SU-DHL-6 (cell line): ENCODE measurements around the gene CAMSAP3.

Source experiments
- H2AFZ ChIP-seq: fragments of 200-600 bp; sonication (generic); 2 replicates; pipeline ENCODE4 v1.6.1; 2014; ENCODE audit warnings: low read depth, mild to moderate bottlenecking, moderate library complexity, mixed read lengths, antibody characterized with exemption, low read length; ENCODE audit not compliant: severe bottlenecking
- H3F3A ChIP-seq: fragments of 200-600 bp; shearing (Covaris generic); 2 replicates; pipeline ENCODE4 v1.6.0; 2016; ENCODE audit warnings: antibody characterized with exemption, mild to moderate bottlenecking; ENCODE audit not compliant: insufficient read depth
- H3K27ac ChIP-seq: fragments of 200-600 bp; sonication (generic); 2 replicates; pipeline ENCODE4 v1.5.1; 2016; ENCODE audit warnings: low read depth, mild to moderate bottlenecking, low read length, moderate library complexity, mixed read lengths
- H3K27me3 ChIP-seq: fragments of 200-600 bp; sonication (generic), shearing (Covaris generic); 2 replicates; pipeline ENCODE4 v1.6.0; 2014; ENCODE audit warnings: mild to moderate bottlenecking, low read length
- H3K36me3 ChIP-seq: fragments of 200-600 bp; sonication (generic); 2 replicates; pipeline ENCODE4 v1.6.1; 2014; ENCODE audit warnings: mild to moderate bottlenecking, low read length, mixed read lengths
- H3K4me2 ChIP-seq: fragments of 300-600, 200-600 bp; shearing (Covaris generic), sonication (generic); 2 replicates; pipeline ENCODE4 v1.6.0; 2014; ENCODE audit warnings: low read length, low read depth, mild to moderate bottlenecking; ENCODE audit not compliant: poor library complexity, severe bottlenecking
- H3K4me3 ChIP-seq: fragments of 200-600 bp; sonication (generic); 2 replicates; pipeline ENCODE4 v1.5.1; 2014; ENCODE audit warnings: antibody characterized with exemption, low read length, mild to moderate bottlenecking, mixed read lengths; ENCODE audit not compliant: insufficient read depth, poor library complexity, severe bottlenecking
- H3K79me2 ChIP-seq: fragments of 200-600 bp; sonication (generic); 2 replicates; pipeline ENCODE4 v1.6.1; 2014; ENCODE audit warnings: mild to moderate bottlenecking, low read length, moderate library complexity; ENCODE audit not compliant: insufficient read depth
- H3K9ac ChIP-seq: fragments of 200-600 bp; sonication (generic); 2 replicates; pipeline ENCODE4 v1.7.0; 2014; ENCODE audit warnings: mild to moderate bottlenecking, low read length
- H3K9me2 ChIP-seq: fragments of 200-600 bp; sonication (generic); replicated peaks from 2 replicates; pipeline ENCODE4 v1.6.1; 2014; ENCODE audit warnings: low read length; ENCODE audit not compliant: insufficient read depth
- H3K9me3 ChIP-seq: fragments of 200-600 bp; sonication (generic); 2 replicates; pipeline ENCODE4 v1.6.1; 2014; ENCODE audit warnings: low read length, mixed read lengths; ENCODE audit not compliant: insufficient read depth
- H4K20me1 ChIP-seq: fragments of 200-600 bp; sonication (generic); 2 replicates; pipeline ENCODE4 v1.6.1; 2014; ENCODE audit warnings: low read depth, mild to moderate bottlenecking, antibody characterized with exemption, low read length, moderate library complexity, mixed read lengths
- EZH2phosphoT487 ChIP-seq: fragments of 200-600 bp; sonication (generic), shearing (Covaris generic); conservative IDR thresholded peaks from 2 replicates; pipeline ENCODE4 v1.6.1; 2018; ENCODE audit warnings: mild to moderate bottlenecking, antibody characterized with exemption, low read length, moderate library complexity, mixed read lengths
- TF ChIP-seq, protein P1 (sequence below): fragments of 200-600 bp; sonication (generic); IDR thresholded peaks from one replicate; pipeline ENCODE4 v1.5.1; 2017; ENCODE audit warnings: antibody characterized with exemption, mild to moderate bottlenecking, low read length, moderate library complexity; ENCODE audit not compliant: insufficient read depth, poor library complexity, severe bottlenecking

The CAMSAP3 gene, protein sequence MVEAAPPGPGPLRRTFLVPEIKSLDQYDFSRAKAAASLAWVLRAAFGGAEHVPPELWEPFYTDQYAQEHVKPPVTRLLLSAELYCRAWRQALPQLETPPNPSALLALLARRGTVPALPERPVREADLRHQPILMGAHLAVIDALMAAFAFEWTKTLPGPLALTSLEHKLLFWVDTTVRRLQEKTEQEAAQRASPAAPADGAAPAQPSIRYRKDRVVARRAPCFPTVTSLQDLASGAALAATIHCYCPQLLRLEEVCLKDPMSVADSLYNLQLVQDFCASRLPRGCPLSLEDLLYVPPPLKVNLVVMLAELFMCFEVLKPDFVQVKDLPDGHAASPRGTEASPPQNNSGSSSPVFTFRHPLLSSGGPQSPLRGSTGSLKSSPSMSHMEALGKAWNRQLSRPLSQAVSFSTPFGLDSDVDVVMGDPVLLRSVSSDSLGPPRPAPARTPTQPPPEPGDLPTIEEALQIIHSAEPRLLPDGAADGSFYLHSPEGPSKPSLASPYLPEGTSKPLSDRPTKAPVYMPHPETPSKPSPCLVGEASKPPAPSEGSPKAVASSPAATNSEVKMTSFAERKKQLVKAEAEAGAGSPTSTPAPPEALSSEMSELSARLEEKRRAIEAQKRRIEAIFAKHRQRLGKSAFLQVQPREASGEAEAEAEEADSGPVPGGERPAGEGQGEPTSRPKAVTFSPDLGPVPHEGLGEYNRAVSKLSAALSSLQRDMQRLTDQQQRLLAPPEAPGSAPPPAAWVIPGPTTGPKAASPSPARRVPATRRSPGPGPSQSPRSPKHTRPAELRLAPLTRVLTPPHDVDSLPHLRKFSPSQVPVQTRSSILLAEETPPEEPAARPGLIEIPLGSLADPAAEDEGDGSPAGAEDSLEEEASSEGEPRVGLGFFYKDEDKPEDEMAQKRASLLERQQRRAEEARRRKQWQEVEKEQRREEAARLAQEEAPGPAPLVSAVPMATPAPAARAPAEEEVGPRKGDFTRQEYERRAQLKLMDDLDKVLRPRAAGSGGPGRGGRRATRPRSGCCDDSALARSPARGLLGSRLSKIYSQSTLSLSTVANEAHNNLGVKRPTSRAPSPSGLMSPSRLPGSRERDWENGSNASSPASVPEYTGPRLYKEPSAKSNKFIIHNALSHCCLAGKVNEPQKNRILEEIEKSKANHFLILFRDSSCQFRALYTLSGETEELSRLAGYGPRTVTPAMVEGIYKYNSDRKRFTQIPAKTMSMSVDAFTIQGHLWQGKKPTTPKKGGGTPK

DNA sequence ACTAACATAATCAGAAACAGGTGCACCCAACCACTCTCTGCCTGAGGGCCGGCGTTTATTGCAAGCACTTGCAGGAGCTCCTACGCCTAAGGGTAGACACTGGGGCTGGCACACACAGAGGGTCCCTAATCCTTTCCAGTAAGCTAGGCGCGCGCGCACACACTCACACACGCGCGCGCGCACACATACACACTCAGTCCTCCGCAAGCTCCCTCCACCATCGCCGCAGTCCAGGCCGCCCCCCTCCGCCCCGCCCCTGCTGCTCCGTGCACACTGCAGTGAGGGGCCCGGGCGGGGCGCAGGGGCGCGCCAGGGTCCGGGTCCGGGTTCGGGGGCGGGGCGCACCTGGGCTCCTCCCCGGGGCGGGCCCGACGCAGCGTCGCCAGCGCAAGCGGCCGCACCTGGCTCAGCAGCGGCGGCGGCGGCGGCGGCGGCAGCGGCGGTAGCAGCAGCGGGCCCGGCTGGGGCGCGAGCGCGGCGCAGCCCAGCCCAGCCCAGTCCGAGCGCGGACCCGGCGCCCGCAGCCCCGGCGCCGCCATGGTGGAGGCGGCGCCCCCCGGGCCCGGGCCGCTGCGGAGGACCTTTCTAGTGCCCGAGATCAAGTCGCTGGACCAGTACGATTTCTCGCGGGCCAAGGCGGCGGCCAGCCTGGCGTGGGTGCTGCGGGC, at the start of gene CAMSAP3:
Gene CAMSAP3 (plus strand): TSS at position 398 of the 668 bp plus-strand sequence. CDS start 140 bp downstream, at position 538.
- no peak for TF ChIP-seq EZH2phosphoT487
- TF ChIP-seq, protein P1, sequence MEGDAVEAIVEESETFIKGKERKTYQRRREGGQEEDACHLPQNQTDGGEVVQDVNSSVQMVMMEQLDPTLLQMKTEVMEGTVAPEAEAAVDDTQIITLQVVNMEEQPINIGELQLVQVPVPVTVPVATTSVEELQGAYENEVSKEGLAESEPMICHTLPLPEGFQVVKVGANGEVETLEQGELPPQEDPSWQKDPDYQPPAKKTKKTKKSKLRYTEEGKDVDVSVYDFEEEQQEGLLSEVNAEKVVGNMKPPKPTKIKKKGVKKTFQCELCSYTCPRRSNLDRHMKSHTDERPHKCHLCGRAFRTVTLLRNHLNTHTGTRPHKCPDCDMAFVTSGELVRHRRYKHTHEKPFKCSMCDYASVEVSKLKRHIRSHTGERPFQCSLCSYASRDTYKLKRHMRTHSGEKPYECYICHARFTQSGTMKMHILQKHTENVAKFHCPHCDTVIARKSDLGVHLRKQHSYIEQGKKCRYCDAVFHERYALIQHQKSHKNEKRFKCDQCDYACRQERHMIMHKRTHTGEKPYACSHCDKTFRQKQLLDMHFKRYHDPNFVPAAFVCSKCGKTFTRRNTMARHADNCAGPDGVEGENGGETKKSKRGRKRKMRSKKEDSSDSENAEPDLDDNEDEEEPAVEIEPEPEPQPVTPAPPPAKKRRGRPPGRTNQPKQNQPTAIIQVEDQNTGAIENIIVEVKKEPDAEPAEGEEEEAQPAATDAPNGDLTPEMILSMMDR = no peak
- Histone ChIP-seq H3K9me2 (no peaks in the 10 kb centered on the region), H2AFZ (peak within 1 kb of the TSS; percentile 60), H3K9ac (peak within 1 kb of the TSS; percentile 39; the same call in 1 of the 2 replicates), H3K79me2 (no peaks in the 10 kb centered on the region), H4K20me1 (no peaks in the 10 kb centered on the region), H3K4me3 (peak within 1 kb of the TSS; percentile 53), H3K27ac (no peak within 1 kb of the TSS), H3K9me3 (no peaks in the 10 kb centered on the region), H3K36me3 (no peaks in the 10 kb centered on the region), H3F3A (no peaks in the 10 kb centered on the region), H3K27me3 (no peaks in the 10 kb centered on the region), H3K4me2 (peak within 1 kb of the TSS; percentile 51)

DNA sequence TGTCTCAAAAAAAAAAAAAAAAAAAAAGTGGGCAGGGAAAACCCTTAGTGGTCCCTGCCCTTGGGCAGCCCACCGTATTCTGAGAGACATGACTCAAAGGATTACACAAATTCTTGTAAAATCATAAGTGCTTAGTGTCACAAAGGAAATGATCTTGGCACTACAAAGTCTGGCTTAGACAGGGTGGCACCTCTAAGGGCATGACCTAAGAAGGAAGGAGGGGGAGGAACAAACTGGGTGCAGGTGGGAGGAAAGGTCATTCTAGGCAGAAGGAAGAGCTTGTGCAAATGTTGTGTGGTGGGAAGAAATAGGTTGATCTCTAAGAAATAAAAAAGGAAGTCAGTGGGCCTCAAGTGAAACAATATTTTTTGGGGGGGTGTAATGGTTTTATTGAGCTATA, 49.8 kb upstream of the CAMSAP3 start:
- no peak overlapping the region for H3K4me3 ChIP-seq
- H3F3A ChIP-seq = no peaks in the 10 kb centered on the region
- no peaks in the 10 kb centered on the region for H3K79me2 ChIP-seq
- no peak overlapping the region for H3K4me2 ChIP-seq
- no peaks in the 10 kb centered on the region for H3K9me2 ChIP-seq
- H3K36me3 ChIP-seq = no peaks in the 10 kb centered on the region
- no peaks in the 10 kb centered on the region for H3K9me3 ChIP-seq
- no peak overlapping the region for H3K9ac ChIP-seq
- TF ChIP-seq, protein P1 = no peak
- TF ChIP-seq EZH2phosphoT487 = no peak
- H3K27me3 ChIP-seq = no peaks in the 10 kb centered on the region
- H4K20me1 ChIP-seq = no peaks in the 10 kb centered on the region
- no peak overlapping the region for H3K27ac ChIP-seq
- H2AFZ ChIP-seq = no peak overlapping the region

DNA sequence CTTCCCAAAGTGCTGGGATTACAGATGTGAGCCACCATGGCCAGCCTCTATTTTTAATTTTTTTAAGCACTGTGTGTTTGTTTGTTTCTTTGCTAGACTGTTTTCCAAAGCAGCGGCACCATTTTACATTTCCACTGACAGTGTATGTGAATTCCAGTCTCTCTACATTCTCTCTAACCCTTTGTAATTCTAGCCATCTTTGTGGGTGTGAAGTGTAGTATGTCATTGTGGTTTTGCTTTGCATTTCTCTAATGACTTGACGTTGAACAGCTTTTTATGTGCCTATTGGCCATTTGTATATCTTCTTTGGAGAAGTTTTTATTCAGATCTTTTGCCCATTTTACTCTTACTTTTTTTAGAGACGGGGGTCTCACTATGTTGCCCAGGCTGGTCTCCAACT, 48.5 kb upstream of the CAMSAP3 start:
- H3K27me3 ChIP-seq = no peaks in the 10 kb centered on the region
- H3K4me3 ChIP-seq = no peak overlapping the region

More for the DNA sequence above, 48.5 kb upstream of the CAMSAP3 start:
- H3K27ac ChIP-seq = no peak overlapping the region
- H3F3A ChIP-seq = no peaks in the 10 kb centered on the region
- no peaks in the 10 kb centered on the region for H3K9me2 ChIP-seq
- H3K9me3 ChIP-seq = no peaks in the 10 kb centered on the region
- no peaks in the 10 kb centered on the region for H3K79me2 ChIP-seq
- TF ChIP-seq EZH2phosphoT487 = no peak
- TF ChIP-seq, protein P1 = no peak
- no peak overlapping the region for H2AFZ ChIP-seq
- H4K20me1 ChIP-seq = no peaks in the 10 kb centered on the region
- H3K9ac ChIP-seq = no peak overlapping the region
- no peaks in the 10 kb centered on the region for H3K36me3 ChIP-seq
- no peak overlapping the region for H3K4me2 ChIP-seq
